MCF 10A (cell line): ENCODE results near the gene HSF2BP. TPM values are rescaled to one million over a fixed set of nuclear protein-coding genes. Genes with fewer than 3 reads are reported as not detected.

Experiments
- BruUV-seq: library from RNA; stranded (reverse); fragments of 400-500 nt; replicated peaks from 2 replicates; lab custom pipeline; 2021; lab: Mats Ljungman, UMichigan
- CTCF ChIA-PET: fragments of 300-600 bp; sonication (Branson Sonifier 250); formaldehyde crosslinking; extraction: SDS; loops from one replicate; lab custom pipeline; 2021; ENCODE audit warnings: antibody characterized with exemption, inconsistent platforms; lab: Yijun Ruan, JAX
- POLR2A ChIA-PET: fragments of 300-600, 350-650 bp; sonication (Branson Sonifier 250); formaldehyde crosslinking; extraction: SDS; loops from one replicate; lab custom pipeline; 2020; ENCODE audit warnings: antibody characterized with exemption, inconsistent platforms; lab: Yijun Ruan, JAX
- DNase-seq: peaks from one replicate; pipeline ENCODE4 v3.0.0-alpha.2; 2018; ENCODE audit not compliant: unreplicated experiment
- H3K27ac Mint-ChIP-seq: one replicate; pipeline ENCODE4 v1.8.0; 2022; ENCODE audit warnings: mild to moderate bottlenecking, low read depth, mixed read lengths; ENCODE audit not compliant: unreplicated experiment
- H3K27me3 Mint-ChIP-seq: one replicate; pipeline ENCODE4 v1.8.0; 2022; ENCODE audit warnings: mixed read lengths; ENCODE audit not compliant: insufficient read depth, unreplicated experiment
- H3K36me3 Mint-ChIP-seq: one replicate; pipeline ENCODE4 v1.8.0; 2022; ENCODE audit warnings: mild to moderate bottlenecking, moderate library complexity, mixed read lengths; ENCODE audit not compliant: insufficient read depth, unreplicated experiment
- H3K4me1 Mint-ChIP-seq: one replicate; pipeline ENCODE4 v1.8.0; 2022; ENCODE audit warnings: mixed read lengths; ENCODE audit not compliant: insufficient read depth, unreplicated experiment
- H3K4me3 Mint-ChIP-seq: one replicate; pipeline ENCODE4 v1.8.0; 2022; ENCODE audit warnings: mild to moderate bottlenecking, moderate library complexity, mixed read lengths; ENCODE audit not compliant: unreplicated experiment
- H3K9me3 Mint-ChIP-seq: one replicate; pipeline ENCODE4 v1.8.0; 2022; ENCODE audit warnings: mixed read lengths; ENCODE audit not compliant: unreplicated experiment
- intact Hi-C: fragments of 100-400 bp; cut with micrococcal nuclease; formaldehyde crosslinking; loops from 2 replicates; pipeline ENCODE4 v1.14.1; 2022
- total RNA-seq: library from RNA; stranded (reverse); gene quantifications from 2 replicates; pipeline ENCODE4 v1.2.3, GENCODE V29; 2022
- TF ChIP-seq, protein P1 (sequence below): fragments of 200-600 bp; IDR thresholded peaks from one replicate; pipeline ENCODE4 v1.8.0; 2022; ENCODE audit warnings: antibody characterized with exemption, mild to moderate bottlenecking; ENCODE audit not compliant: unreplicated experiment

Gene HSF2BP
- total RNA-seq, 1 experiment from 2014 or later, result 6.8 TPM

DNA sequence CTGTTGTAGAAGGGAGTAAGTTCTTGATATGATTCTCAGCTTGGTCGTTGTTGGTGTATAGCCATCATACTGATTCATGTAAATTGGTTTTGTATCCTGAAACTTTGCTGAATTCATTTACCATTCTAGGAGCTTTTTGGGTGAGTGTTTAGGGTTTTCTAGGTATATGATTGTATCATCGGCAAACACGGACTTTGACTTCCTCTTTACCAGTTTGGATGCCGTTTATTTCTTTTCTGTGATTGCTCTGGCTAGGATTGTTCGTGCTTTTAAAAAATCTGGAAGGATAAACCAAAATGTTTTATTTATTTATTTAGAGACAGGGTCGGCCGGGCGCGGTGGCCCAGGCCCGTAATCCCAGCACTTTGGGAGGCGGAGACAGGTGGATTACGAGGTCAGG, 20.7 kb upstream of the HSF2BP start:
- no TSS peak for BruUV-seq
- no peak for DNase-seq
- Mint-ChIP-seq H3K27me3 (no peaks in the 10 kb centered on the region), H3K9me3 (no peaks in the 10 kb centered on the region), H3K4me1 (no peaks in the 10 kb centered on the region), H3K36me3 (peaks cover 86% of the 10 kb centered on the region), H3K27ac (no peak overlapping the region), H3K4me3 (no peak overlapping the region)
- CTCF ChIA-PET, result no interaction called here
- intact Hi-C loops, result no loop called here
- TF ChIP-seq, protein P1, sequence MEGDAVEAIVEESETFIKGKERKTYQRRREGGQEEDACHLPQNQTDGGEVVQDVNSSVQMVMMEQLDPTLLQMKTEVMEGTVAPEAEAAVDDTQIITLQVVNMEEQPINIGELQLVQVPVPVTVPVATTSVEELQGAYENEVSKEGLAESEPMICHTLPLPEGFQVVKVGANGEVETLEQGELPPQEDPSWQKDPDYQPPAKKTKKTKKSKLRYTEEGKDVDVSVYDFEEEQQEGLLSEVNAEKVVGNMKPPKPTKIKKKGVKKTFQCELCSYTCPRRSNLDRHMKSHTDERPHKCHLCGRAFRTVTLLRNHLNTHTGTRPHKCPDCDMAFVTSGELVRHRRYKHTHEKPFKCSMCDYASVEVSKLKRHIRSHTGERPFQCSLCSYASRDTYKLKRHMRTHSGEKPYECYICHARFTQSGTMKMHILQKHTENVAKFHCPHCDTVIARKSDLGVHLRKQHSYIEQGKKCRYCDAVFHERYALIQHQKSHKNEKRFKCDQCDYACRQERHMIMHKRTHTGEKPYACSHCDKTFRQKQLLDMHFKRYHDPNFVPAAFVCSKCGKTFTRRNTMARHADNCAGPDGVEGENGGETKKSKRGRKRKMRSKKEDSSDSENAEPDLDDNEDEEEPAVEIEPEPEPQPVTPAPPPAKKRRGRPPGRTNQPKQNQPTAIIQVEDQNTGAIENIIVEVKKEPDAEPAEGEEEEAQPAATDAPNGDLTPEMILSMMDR, result no peak
- POLR2A ChIA-PET, result interaction anchor here (1.6 kb wide), 1 partner anchor 10 kb away, joined by 4 read pairs; no protein-coding TSS in a partner anchor

GRCh38 chr21:43676391-43676790, 17.1 kb upstream of the HSF2BP start:
- intact Hi-C loops, result no loop called here
- no TSS peak for BruUV-seq
- no peak overlapping the region for H3K27ac Mint-ChIP-seq
- ChIA-PET CTCF (interaction anchor here (0.6 to 1.6 kb wide), 3 partner anchors 15 to 28 kb away, joined by 3 to 7 read pairs (median 3); no protein-coding TSS in a partner anchor), POLR2A (interaction anchor here (1.0 to 1.1 kb wide), 2 partner anchors 10 to 15 kb away, joined by 3 read pairs; no protein-coding TSS in a partner anchor)
- H3K4me1 Mint-ChIP-seq, result no peaks in the 10 kb centered on the region
- H3K36me3 Mint-ChIP-seq, result peaks cover 81% of the 10 kb centered on the region
- TF ChIP-seq, protein P1, result no peak
- no peaks in the 10 kb centered on the region for H3K9me3 Mint-ChIP-seq
- DNase-seq, result no peak
- no peaks in the 10 kb centered on the region for H3K27me3 Mint-ChIP-seq
- no peak overlapping the region for H3K4me3 Mint-ChIP-seq

DNA sequence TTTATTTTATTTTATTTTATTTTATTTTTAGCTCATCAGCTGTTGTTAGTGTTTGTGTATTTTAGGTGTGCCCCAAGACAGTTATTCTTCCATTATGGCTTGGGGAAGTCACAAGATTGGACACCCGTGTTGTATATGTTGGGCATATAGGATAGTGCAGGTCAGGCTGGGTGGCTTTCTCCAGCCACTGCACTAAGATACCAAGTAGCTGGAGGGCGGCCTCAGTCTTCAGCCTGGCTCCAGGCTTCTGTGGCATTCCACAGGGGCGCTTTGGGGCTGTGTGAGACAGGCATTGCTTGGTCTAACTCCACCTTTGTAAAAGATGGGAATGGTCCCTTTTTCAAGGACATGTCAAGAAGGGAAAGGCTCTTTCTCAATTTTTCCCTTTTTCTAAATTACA, 16.6 kb upstream of the HSF2BP start:
- ChIA-PET POLR2A (interaction anchor here (0.7 to 1.1 kb wide), 4 partner anchors 11 to 59 kb away, joined by 3 read pairs; no protein-coding TSS in a partner anchor), CTCF (interaction anchor here (0.6 to 1.6 kb wide), 3 partner anchors 15 to 28 kb away, joined by 3 to 7 read pairs (median 3); no protein-coding TSS in a partner anchor)
- TF ChIP-seq, protein P1, result no peak
- Mint-ChIP-seq H3K36me3 (peaks cover 86% of the 10 kb centered on the region), H3K27me3 (no peaks in the 10 kb centered on the region), H3K4me1 (no peaks in the 10 kb centered on the region), H3K9me3 (no peaks in the 10 kb centered on the region), H3K27ac (peak overlapping the region; percentile 54), H3K4me3 (no peak overlapping the region)
- BruUV-seq, result no TSS peak
- intact Hi-C loops, result no loop called here
- no peak for DNase-seq

DNA sequence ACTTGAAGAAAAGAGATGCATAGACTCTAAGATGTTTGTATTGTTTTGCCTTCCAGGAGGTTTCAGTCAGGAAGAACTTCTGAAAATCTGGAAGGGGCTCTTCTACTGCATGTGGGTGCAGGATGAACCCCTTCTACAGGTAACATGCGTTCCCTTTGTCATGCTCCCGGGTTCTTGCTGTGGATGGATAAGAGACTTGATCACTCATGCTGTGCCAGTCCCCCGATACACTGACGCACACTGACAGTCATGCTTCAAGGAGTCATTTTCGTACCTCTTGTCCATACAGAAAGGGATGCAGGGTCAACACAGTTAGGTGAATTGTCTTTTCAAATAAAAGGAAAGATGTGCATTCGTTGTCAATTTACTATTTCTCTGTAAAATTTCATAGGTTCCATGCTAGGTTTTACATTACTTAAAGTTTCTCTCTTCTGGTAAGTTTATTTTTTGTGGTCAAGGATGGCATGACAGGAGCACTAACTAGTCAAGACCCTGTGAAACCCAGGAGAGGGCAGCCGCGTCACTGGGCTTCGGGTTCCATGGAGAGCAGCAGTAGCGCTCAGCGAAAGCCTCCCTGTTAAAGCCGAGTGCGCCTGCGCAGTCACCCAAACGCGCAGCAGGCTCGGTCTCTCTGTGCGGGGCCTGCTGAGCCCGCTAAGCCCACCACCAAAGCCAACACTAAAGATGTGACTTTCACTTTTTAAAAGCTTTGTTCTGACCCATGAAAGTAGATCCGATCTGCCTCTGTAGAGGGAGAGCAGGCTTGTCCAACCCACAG, 10.7 kb upstream of the HSF2BP start:
- no peak overlapping the region for H3K4me3 Mint-ChIP-seq
- TF ChIP-seq, protein P1, result no peak
- H3K36me3 Mint-ChIP-seq, result peaks cover 65% of the 10 kb centered on the region
- H3K4me1 Mint-ChIP-seq, result peaks cover 18% of the 10 kb centered on the region
- intact Hi-C loops, result no loop called here
- no peak overlapping the region for H3K27ac Mint-ChIP-seq
- ChIA-PET POLR2A (interaction anchor here (0.6 to 0.7 kb wide), 2 partner anchors 30 to 51 kb away, joined by 3 to 4 read pairs; no protein-coding TSS in a partner anchor), CTCF (no interaction called here)
- no TSS peak for BruUV-seq
- H3K27me3 Mint-ChIP-seq, result no peaks in the 10 kb centered on the region
- no peak for DNase-seq
- H3K9me3 Mint-ChIP-seq, result peaks cover 8% of the 10 kb centered on the region
